GM12874 (cell line): Measurements from ENCODE around the gene LPIN1.

Experiments used
- CTCF ChIP-seq: IDR thresholded peaks from 2 replicates; pipeline ENCODE4 v1.5.1; 2011; ENCODE audit warnings: low read depth, mild to moderate bottlenecking, control low read depth, low read length, moderate library complexity; ENCODE audit not compliant: insufficient read depth

LPIN1 gene

GRCh38 chr2:11724151-11724550 lies 22.3 kb upstream of the LPIN1 start:
- no peak for TF ChIP-seq CTCF

GRCh38 chr2:11726384-11726783 lies 20.0 kb upstream of the LPIN1 start:
- TF ChIP-seq CTCF: no peak

DNA sequence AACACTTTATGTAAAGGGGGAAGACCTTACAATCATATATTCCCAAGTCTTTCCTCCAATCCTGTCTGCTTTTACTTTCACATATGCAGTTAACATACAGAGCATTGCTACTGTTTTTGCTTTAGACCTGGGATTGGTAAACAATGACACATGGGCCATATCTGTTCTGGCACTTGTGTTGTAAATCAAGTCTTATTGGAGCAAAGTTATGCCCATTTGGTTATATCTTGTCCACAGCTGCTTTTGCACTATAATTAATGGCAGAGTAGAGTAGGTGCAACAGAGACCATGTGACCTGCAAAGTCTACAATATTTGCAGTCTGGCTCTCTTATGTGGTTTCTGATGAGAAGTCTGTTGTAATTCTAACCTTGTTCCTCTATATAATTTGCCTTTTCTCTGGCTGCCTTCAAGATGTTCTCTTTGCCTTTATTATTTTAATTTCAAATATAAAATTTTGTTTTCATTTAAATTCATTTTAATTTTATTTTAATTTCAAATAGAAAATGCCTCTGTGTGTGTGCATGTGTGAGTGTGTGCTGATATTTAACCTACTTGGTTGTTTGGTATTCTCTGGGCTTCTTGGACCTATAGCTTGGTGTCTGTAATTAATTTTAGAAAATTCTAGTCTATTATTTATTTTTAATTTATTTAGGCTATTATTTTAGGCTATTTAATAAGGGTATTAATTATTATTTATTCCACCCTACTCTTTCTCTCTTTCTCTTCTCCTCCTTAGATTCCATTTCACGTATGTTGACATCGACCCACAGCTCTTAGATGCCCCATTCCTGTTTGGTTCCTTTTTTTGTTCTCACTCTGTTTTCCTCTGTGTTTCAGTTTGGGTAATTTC lies 16.8 kb upstream of the LPIN1 start:
- TF ChIP-seq CTCF: no peak

- no peak for TF ChIP-seq CTCF
Observed at GRCh38 chr2:11732587-11732986, 13.8 kb upstream of the LPIN1 start.

GRCh38 chr2:11738589-11739436 lies 7.6 kb upstream of the LPIN1 start:
- TF ChIP-seq CTCF: peak; percentile 57

DNA sequence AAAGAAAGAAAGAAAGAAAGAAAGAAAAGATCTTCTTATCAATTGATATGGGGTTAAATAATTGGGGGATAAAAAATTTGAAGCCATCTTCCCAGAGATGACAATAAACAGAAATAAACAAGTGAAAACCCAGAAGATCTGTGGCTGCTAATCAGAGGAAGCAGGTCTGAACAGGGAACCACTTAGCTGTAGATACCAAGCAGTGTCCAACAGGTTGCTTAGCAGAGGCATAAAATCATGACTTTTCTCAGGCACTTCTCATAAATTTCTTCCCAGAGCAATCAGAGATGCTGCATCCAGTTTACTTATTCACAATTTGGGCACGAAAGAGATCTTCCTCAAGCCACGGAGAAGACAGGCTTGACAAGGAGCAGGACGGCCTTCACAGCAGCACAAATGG lies 5.7 kb upstream of the LPIN1 start:
- no peak for TF ChIP-seq CTCF

GRCh38 chr2:11742317-11742701 lies 4.1 kb upstream of the LPIN1 start:
- no peak for TF ChIP-seq CTCF
